Heart left ventricle (tissue), 13 donors: Measurements from ENCODE around the gene IL1A.

Source experiments
- POLR2A ChIP-seq, 2 donors: fragments of 450-650 bp; IDR thresholded peaks; one replicate each; pipeline ENCODE4 v1.6.1; 2017; ENCODE audit warnings: antibody characterized with exemption in 2 of 2, mild to moderate bottlenecking in 2 of 2, moderate library complexity in 2 of 2
- TF ChIP-seq, protein P1 (sequence below), 12 donors: fragments of 200-600 bp; sonication (generic) in 4 of 12; IDR thresholded peaks; one replicate each; pipeline versions ENCODE4 v1.5.0 to v1.8.0; 2018 to 2022; ENCODE audit warnings: antibody characterized with exemption in 12 of 12, mild to moderate bottlenecking in 5 of 12
- donor health status: ischemic (EF 13 %, LVEDD 7.1; RV severe dilation, severe dysfunction).
- donor health status: DM: no; HTN: yes; CAD: no.
- donor health status: DM: no; HTN: no; CAD: no.
- donor health status: ischemic (EF 25% LVEDD 6.9; RV normal size, moderate dysfunction).
- donor health status: ischemic (EF 25% LVEDD 5.7; RV mildly dilated, moderate dysfunction).
- donor health status: ischemic (EF 35%, LVEDD 5.7; RV mildly dilated, moderate dysfunction).
- donor health status: nonischemic (EF 11% LVEDD 7.7; RV severe dilation, severe dysfunction).
- donor health status: DM: yes; HTN: yes; CAD: no.
- donor health status: PGD.
- donor health status: ischemic (EF 29% LVEDD 5.4; RV normal size, mild dysfunction).
- donor health status: nonischemic (EF 23%, LVEDD 6.1; RV moderate dilation, normal function).

GRCh38 chr2:112751451-112752197 lies 32.7 kb downstream of the IL1A start:
- TF ChIP-seq POLR2A (IDR thresholded peaks at IDR 0.05): no peak
- TF ChIP-seq, protein P1, sequence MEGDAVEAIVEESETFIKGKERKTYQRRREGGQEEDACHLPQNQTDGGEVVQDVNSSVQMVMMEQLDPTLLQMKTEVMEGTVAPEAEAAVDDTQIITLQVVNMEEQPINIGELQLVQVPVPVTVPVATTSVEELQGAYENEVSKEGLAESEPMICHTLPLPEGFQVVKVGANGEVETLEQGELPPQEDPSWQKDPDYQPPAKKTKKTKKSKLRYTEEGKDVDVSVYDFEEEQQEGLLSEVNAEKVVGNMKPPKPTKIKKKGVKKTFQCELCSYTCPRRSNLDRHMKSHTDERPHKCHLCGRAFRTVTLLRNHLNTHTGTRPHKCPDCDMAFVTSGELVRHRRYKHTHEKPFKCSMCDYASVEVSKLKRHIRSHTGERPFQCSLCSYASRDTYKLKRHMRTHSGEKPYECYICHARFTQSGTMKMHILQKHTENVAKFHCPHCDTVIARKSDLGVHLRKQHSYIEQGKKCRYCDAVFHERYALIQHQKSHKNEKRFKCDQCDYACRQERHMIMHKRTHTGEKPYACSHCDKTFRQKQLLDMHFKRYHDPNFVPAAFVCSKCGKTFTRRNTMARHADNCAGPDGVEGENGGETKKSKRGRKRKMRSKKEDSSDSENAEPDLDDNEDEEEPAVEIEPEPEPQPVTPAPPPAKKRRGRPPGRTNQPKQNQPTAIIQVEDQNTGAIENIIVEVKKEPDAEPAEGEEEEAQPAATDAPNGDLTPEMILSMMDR (IDR thresholded peaks at IDR 0.05): no peak
